Smooth muscle cell (in vitro differentiated cells): ENCODE results near the gene AQP6. TPM values are rescaled to one million over a fixed set of nuclear protein-coding genes. Genes with fewer than 3 reads are reported as not detected.
"Not testable (repeated sequence)": the region's sequence is repeated elsewhere in the genome, so short reads cannot be mapped to it uniquely, and the experiment has no call there.

Experiments
- DNase-seq: peaks from one replicate; lab custom pipeline; 2025; ENCODE audit not compliant: unreplicated experiment; lab: John Stamatoyannopoulos, UW
- H2AFZ ChIP-seq: fragments of 200-600 bp; sonication (generic); 2 replicates; pipeline ENCODE4 v1.6.0; 2016; ENCODE audit warnings: antibody characterized with exemption, low read depth, mild to moderate bottlenecking
- H3F3A ChIP-seq: fragments of 200-600 bp; sonication (generic); 2 replicates; pipeline ENCODE4 v1.6.0; 2017; ENCODE audit warnings: antibody characterized with exemption, low read depth
- H3K27ac ChIP-seq: fragments of 200-600 bp; sonication (generic); 2 replicates; pipeline ENCODE4 v1.5.1; 2016; ENCODE audit warnings: low read depth, mild to moderate bottlenecking
- H3K27me3 ChIP-seq: fragments of 200-600 bp; sonication (generic); 2 replicates; pipeline ENCODE4 v1.6.1; 2016; ENCODE audit warnings: low read depth, mild to moderate bottlenecking
- H3K36me3 ChIP-seq: fragments of 200-600 bp; sonication (generic); 2 replicates; pipeline ENCODE4 v1.5.1; 2016; ENCODE audit warnings: low read depth
- H3K4me1 ChIP-seq: fragments of 200-600 bp; sonication (generic); 2 replicates; pipeline ENCODE4 v1.5.1; 2016; ENCODE audit warnings: low read depth
- H3K4me2 ChIP-seq: fragments of 200-600 bp; sonication (generic); 2 replicates; pipeline ENCODE4 v1.6.0; 2016; ENCODE audit warnings: mild to moderate bottlenecking
- H3K4me3 ChIP-seq: fragments of 200-600 bp; sonication (generic); 2 replicates; pipeline ENCODE4 v1.5.1; 2016; ENCODE audit warnings: mild to moderate bottlenecking
- H3K79me2 ChIP-seq: fragments of 200-600 bp; sonication (generic); 2 replicates; pipeline ENCODE4 v1.6.0; 2016; ENCODE audit warnings: low read depth, mild to moderate bottlenecking
- H3K9ac ChIP-seq: fragments of 200-600 bp; sonication (generic); 2 replicates; pipeline ENCODE4 v1.6.0; 2016; ENCODE audit warnings: low read depth
- H3K9me3 ChIP-seq: fragments of 200-600 bp; sonication (generic); replicated peaks from 2 replicates; pipeline ENCODE4 v1.5.1; 2016; ENCODE audit warnings: low read depth
- H4K20me1 ChIP-seq: fragments of 200-600 bp; sonication (generic); 2 replicates; pipeline ENCODE4 v1.6.0; 2016; ENCODE audit warnings: low read depth
- CTCF ChIP-seq: fragments of 200-600 bp; sonication (generic); IDR thresholded peaks from 2 replicates; pipeline ENCODE4 v1.5.1; 2017; ENCODE audit warnings: borderline replicate concordance, mild to moderate bottlenecking, antibody characterized with exemption; ENCODE audit not compliant: insufficient read depth, poor library complexity, severe bottlenecking
- WGBS: methylation state at CpG from one replicate; pipeline ENCODE4 v1.1.7; 2016; ENCODE audit warnings: low lambda C conversion rate; 5-methylcytosine and 5-hydroxymethylcytosine counted together
- polyA plus RNA-seq: library from polyadenylated mRNA; unstranded; fragments of >200 nt; fragmentation: Nextera tagmentation; extraction: Ambion mirVana; gene quantifications from 2 replicates; pipeline ENCODE4 v1.2.1, GENCODE V29; 2016
- total RNA-seq: library from RNA; depleted of rRNA; stranded (reverse); fragments of >200 nt; gene quantifications from 2 replicates; pipeline ENCODE4 v1.2.3, GENCODE V29; 2014

AQP6 gene
- total and polyA plus RNA-seq, 2 experiments from 2014 or later = not detected

GRCh38 chr12:49983892-49984291 is 11.1 kb downstream of the AQP6 start:
- H3K27ac ChIP-seq = peak overlapping the region; percentile 4
- peaks cover 4% of the 10 kb centered on the region for H4K20me1 ChIP-seq
- 10% methylated on average over 8 of the region's 8 CpGs for WGBS
- peaks cover 16% of the 10 kb centered on the region for H3F3A ChIP-seq
- H2AFZ ChIP-seq = no peak overlapping the region
- no peaks in the 10 kb centered on the region for H3K36me3 ChIP-seq
- no peak overlapping the region for H3K9ac ChIP-seq
- H3K79me2 ChIP-seq = no peaks in the 10 kb centered on the region
- DNase-seq = no peak
- no peak for TF ChIP-seq CTCF
- H3K4me3 ChIP-seq = no peak overlapping the region
- H3K9me3 ChIP-seq = no peaks in the 10 kb centered on the region
- peaks cover 15% of the 10 kb centered on the region for H3K4me1 ChIP-seq
- peaks cover 9% of the 10 kb centered on the region for H3K27me3 ChIP-seq
- H3K4me2 ChIP-seq = peak overlapping the region; percentile 13

- WGBS = 39% methylated on average over 9 of the region's 9 CpGs
- peak overlapping the region; percentile 4 for H3K27ac ChIP-seq
- no peaks in the 10 kb centered on the region for H3K36me3 ChIP-seq
- peaks cover 4% of the 10 kb centered on the region for H4K20me1 ChIP-seq
- no peak overlapping the region for H2AFZ ChIP-seq
- H3K9me3 ChIP-seq = no peaks in the 10 kb centered on the region
- H3K4me2 ChIP-seq = peak overlapping the region; percentile 13
- no peak overlapping the region for H3K4me3 ChIP-seq
- peaks cover 9% of the 10 kb centered on the region for H3K27me3 ChIP-seq
- no peaks in the 10 kb centered on the region for H3K79me2 ChIP-seq
- H3F3A ChIP-seq = peaks cover 16% of the 10 kb centered on the region
- peaks cover 15% of the 10 kb centered on the region for H3K4me1 ChIP-seq
- no peak overlapping the region for H3K9ac ChIP-seq
- no peak for TF ChIP-seq CTCF
- DNase-seq = no peak
Observed at GRCh38 chr12:49984476-49985359, 12.0 kb downstream of the AQP6 start.

- no peaks in the 10 kb centered on the region for H3K9me3 ChIP-seq
- H2AFZ ChIP-seq = no peak overlapping the region
- H3K4me2 ChIP-seq = no peak overlapping the region
- DNase-seq = no peak
- H3K4me3 ChIP-seq = no peak overlapping the region
- H4K20me1 ChIP-seq = peaks cover 4% of the 10 kb centered on the region
- TF ChIP-seq CTCF = no peak
- H3K27me3 ChIP-seq = peaks cover 1% of the 10 kb centered on the region
- peaks cover 15% of the 10 kb centered on the region for H3K4me1 ChIP-seq
- H3K36me3 ChIP-seq = no peaks in the 10 kb centered on the region
- no peak overlapping the region for H3K27ac ChIP-seq
- no peak overlapping the region for H3K9ac ChIP-seq
- no peaks in the 10 kb centered on the region for H3K79me2 ChIP-seq
- H3F3A ChIP-seq = peaks cover 16% of the 10 kb centered on the region
- WGBS = 67% methylated on average over 5 of the region's 5 CpGs
Observed at GRCh38 chr12:49985981-49986380, 13.2 kb downstream of the AQP6 start.

GRCh38 chr12:49986476-49986875 is 13.7 kb downstream of the AQP6 start:
- Histone ChIP-seq H3K4me1 (peaks cover 15% of the 10 kb centered on the region), H3F3A (peaks cover 16% of the 10 kb centered on the region)
- H3K9ac ChIP-seq, H3K4me3 ChIP-seq, H3K36me3 ChIP-seq, H3K27me3 ChIP-seq, H2AFZ ChIP-seq, H3K4me2 ChIP-seq, H3K27ac ChIP-seq, H3K79me2 ChIP-seq, DNase-seq, H3K9me3 ChIP-seq, H4K20me1 ChIP-seq: not testable (repeated sequence)
- 87% methylated on average over 3 of the region's 3 CpGs for WGBS
